HK-2 (cell line): ENCODE data around the gene LDAH.
A peak's percentile ranks its signal among the peaks of the same experiment; 100 is the strongest.

ENCODE experiments used
- DNase-seq: peaks from one replicate; pipeline ENCODE4 v3.0.0-alpha.2; 2018; ENCODE audit not compliant: unreplicated experiment

The LDAH gene

DNA sequence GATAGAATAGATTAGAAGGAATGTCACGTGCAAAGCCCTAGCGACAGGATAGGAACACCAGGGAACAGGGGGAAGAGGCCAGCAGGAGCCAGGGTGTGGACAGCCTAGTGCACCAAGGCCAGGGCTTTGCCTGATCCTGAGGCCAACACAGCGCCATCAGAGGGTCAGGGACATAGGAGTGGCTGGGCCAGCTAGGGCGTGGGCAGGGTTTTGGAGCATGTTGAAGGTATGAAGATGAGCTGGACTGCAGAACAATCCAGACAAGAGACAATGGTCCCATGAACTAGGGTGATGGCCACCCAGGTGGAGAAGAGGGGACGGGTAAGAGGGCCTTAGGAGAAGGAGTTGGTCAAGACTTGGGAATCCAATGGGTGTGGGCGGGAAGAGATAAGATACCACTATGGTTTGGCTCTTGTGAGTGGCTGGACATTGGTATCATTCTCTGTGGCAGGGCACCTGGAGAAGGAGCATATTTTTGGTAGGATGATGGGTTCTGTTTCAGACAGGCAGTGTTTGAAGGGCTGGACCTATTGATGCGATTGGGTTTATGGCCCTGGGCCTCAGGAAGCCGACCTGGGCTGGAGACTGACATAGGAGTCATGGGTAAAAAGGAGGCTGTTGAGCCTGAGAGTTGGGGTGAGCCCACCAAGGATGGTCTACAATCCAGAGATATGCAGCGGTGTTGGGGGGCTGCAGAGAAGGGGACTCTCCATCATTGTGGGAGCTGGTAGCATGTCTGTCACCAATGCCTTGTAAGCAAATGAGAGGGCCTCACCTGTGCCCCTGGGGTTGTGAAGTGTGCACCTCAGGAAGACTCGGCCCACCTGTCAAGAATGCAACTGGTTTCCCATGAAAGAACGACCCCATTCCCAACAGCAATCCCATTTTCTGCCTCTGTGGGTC lies 170.0 kb downstream of the LDAH start:
- no peak for DNase-seq

DNA sequence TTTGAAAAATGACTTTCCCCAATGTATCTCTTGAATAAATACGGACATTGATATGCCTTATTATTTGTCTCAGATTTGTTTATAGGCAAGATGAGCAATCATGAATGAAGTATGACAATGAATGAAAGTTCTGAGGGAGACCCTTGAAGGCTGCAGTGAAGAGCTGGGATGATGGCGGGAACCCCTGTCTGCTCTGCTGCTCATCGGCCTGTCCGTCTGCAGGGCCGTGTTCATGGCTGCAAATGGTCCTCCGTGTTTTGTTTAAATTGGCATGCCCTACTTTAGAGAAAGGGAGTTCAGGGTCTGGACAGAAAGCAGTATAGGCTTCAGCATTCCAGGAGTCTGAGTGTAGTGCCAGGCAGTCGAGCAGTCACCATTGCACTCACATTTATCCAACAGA lies 170.8 kb downstream of the LDAH start:
- no peak for DNase-seq

DNA sequence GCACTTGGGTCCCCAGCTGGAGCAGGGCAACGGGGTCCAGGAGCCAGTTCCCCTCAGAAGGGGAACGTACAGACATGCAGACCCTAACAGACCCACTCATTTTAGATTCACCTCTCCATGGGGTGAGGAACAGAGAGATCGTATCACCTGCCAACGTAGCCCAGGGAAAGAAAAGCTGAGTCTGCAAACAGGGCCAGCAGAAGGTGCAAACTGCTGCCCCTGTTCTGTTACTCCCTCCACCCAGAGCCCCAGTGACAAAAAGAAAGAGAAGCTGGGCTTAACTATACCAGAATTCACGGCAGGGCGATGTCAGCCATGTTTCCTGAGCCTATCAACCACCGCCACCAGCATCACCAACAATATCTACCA lies 171.2 kb downstream of the LDAH start:
- DNase-seq = no peak

DNA sequence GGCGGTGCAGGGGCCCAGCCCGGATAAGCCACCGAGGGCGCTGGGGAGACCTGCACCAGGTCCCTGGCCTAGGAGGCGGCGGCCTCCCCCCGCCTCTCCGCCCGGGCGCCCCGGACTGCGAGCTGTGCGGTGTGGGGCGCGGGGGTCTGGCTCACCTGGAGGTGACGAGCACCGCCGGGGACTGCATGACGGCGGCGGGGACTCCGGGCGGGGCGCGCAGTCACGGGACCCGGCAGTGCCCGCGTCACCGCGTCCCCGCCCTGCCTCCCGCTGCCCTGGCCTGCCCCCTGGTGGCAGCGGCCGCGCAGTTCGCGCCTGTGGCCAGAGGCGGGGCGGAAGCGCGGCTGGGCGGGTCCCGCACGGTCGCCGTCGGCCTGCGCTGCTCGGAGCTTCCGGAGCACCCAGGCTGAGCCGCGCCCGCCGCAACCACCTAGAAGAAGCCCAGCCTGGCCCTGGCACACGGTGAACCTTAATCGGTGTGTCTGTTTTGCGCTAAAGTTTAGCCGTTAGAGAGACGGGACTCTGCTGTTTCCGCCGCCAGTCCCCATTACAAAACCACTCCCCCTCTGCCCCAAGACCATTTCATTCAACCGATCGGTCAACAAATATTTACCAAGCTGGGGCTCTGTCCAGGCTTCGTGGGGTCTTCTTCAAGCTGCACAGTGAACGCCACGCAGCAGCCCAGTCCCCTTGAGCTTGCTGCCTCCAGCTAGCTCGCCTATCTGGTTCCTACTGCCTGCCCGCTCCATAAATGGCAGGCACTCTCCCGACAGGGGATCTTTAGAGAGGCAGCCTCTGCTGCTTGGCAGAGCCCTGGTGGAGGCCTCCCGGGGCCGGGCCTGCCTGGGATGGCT lies 171.8 kb downstream of the LDAH start, which contains the start of gene HS1BP3:
Gene HS1BP3 (minus strand): TSS at position 222 of the 854 bp plus-strand sequence. CDS start 35 bp downstream, at position 187.
- peak; percentile 85 for DNase-seq

DNA sequence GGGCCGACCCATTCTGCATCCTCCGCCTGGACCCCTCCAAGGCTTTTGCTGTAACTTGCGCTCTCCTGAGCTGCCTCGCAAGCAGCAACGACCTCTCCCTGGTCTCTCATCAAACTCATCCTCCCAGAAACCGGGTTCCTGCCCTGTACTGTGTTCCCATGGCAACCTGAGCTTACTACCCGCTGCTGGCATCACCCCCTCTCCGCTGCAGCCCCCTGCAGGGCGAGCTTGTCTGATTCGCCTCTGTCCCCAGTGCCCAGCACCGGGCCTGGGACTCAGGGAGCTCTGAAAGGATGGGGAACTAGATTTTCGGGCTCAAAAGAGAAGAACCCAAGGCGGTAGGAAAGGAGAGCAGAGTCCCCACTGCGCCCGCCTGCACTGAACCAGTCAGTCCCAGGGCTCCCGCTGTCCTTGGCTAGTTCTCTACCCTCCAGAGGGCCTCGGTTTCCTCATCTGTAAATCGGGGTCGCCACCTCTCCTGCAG lies 172.5 kb downstream of the LDAH start:
- no peak for DNase-seq

DNA sequence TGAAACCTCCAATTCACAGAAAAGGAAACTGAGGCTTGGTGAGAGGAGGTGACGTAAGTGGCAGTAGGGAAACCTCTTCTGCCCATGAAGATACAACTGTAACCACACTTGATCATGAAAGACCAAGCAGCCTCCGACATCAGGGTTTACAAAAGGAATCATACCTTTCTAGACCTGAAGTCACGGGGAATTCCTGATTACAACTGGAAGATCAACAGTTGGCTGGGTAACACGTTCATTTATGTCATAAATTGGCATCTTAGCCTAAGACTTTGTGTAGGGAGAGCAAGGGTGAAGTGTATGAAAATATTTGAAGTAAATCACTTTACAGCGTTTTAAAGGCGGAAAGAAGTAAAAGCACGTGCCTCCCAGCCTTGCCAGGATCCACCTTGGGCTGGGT lies 172.9 kb downstream of the LDAH start:
- no peak for DNase-seq

DNA sequence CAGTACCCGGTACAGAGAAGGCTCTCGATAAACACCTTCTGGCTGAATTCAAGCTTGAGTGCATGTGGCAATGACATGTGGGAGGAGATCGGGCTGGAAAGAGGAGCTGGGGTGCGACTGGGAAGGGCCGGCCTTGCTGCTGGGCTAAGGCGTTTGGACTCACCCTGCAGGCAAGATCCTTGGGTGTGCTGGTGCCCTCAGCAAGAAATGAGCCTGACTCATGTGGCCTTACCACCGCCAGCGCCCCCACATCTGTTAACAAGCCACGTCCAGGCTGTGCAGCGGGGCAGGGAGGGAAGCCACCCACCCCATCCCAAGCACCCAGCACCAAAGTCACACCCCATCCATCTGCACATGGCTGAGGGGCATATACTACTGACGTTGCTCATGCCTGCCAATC lies 173.3 kb downstream of the LDAH start:
- no peak for DNase-seq

DNA sequence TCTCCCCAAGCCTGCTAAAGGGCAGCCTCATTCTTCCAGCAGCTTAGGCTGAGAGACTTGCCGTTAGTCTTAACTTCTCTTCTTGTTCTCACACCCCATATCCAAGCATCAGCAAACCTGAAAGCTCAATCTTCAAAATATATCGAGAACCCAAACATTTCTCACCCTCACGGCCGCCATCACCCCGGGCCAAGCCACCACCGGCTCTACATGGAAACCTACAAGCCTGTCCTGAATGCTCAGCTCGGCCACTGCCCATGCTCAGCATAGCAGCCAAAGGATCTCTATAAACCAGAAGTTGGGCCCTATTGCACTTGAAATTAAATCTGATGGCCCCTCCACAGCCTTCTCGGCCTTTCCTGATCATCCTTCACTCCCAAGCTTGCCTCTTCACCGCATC lies 174.1 kb downstream of the LDAH start:
- DNase-seq = no peak

DNA sequence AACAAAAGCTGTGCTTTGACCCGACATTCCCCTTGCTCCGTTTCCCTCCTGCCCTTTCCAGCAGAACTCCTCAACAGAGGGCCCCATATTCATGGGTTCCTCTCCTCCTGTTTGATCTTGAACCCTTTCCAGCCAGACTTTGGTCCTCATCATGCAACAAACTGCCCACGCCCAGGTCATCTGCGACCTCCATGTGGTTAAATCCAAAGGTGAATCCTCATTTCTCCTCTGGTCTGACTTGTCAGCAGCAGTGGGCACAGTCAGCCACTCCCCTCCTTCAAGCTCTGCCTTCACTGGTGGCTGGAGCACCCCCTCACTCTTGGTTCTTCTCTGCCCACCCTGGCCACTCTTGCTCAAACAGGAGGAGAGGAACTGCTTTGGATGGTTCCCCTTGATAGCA lies 174.7 kb downstream of the LDAH start:
- DNase-seq = no peak

DNA sequence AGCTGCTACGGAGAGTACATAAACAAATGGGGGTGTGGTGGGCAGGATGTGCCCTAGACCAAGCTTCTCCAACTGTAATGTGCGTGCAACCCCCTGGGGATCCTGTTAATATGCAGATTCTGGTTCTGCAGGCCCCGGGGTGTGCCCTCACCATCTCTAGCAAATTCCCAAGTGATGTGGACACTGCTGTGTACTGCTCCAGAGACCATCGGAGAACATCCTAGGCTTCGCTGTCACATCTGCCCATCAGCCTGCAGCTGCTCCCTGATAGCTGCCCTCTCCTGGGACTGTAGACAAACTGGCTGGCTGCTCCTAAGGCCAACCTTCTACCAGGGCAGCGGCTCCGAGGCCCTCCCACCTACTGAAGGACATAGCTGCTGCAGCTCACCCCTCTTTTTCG lies 175.2 kb downstream of the LDAH start:
- no peak for DNase-seq

DNA sequence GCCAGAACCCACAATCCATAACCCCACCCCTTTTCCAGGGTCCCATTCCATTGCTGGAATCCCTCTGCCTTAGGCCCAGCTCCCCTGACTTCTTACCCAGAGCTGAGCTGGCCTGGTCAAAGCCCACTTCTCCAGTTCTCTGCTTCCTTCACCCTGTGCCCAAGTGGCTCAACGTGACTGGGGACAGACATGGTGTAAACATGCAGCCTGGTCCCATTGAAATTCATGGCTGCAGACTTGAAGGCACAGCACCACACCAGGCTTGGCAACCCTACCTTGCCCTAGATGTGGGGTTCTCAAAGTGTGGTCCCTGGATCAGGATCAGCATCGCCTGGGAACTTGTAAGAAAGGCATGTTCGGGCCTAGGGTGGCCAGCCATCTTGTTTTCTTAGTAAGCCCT lies 175.7 kb downstream of the LDAH start:
- DNase-seq = no peak

DNA sequence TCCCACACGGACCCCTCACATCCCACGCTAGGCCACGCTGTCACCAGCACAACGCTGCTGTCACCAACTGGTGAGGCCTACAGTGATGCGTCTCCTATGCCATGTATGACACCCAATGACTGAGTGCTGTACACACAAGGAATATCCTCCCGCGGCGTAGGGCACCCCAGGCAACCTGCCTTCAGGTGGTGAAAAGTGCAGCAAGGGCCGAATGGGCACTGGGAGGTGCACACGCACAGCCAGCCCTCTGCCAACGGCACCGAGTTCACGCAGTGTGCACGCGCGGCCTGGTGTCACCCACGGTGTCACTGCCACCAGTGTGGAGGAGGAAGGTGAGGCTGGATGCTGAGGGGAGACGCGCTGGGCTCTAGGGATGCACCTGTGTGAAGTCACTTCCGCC lies 176.5 kb downstream of the LDAH start:
- DNase-seq = no peak

DNA sequence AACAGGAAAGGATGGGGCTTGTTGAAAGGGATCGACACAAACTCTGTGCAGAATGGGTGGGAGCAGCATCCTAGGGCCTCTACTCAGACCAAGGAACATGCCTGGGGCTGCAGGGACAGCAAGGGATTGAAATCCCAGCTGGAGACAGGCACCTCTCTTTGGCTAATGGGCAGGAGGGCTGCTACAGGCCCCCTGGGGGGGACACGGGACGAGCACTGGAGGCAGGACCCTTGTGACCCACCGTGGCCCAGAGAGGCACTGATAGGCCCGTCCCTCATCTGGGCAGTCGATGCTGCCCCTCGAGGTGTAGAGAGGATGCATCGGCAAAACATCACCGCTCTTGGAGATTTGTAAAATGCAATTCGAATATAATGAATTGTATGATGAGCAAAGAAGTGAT lies 177.1 kb downstream of the LDAH start:
- DNase-seq = no peak

DNA sequence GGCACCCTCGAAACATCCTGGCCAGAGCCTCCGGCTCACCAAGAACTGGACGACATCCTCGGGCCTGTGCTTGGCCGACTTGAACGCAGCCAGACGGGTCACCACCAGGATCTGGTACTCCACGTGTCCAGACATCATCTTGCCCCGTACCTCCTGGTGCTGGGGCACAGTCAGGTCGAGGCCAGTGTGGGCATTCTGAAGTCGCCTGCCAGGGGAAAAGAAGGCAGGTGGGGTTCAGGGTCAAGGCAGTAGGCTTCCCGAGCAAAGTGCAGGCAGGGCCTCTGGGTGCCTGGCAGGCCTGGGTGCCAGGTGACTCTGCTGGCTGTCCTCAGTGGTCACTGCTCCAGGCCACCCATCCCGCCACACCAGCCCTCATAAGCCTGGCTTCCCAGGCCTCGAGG lies 177.6 kb downstream of the LDAH start:
- no peak for DNase-seq

DNA sequence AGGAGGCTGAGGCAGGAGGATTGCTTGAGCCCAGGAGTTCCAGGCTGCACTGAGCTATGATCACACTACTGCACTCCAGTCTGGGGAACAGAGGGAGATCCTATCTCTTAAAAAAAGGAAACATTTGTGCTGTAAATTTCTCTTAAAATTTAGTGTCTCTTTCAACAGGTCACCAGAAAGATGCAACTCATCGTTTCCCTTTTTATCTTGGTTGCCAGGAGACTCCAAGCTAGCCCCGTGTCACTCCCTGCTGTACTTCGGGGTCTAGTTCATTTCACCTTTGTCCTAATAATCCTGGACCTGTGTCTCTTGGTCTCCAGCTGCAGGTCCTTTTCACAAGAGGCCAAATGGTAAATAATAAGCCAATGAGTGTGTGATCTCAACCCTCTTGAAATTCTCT lies 179.1 kb downstream of the LDAH start:
- no peak for DNase-seq

DNA sequence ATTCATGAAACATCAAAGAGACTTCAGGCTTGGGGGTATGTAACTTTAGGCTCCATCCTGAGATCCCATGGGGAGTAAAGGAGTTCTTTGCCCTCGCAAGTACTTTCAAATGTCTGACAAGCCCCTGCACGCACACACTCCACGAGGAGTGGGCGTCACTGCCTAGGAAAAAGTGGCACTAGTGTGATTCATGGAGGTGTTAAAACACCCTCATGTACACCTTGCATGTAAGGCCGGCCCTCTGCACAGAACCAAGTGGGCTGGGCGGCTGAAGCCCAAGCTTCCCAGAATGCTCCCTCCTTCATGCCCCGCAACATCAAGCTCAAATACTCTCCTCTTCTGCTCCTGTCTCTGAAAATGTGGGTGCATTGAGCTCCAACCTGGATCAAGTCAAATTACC lies 179.8 kb downstream of the LDAH start:
- DNase-seq = no peak

DNA sequence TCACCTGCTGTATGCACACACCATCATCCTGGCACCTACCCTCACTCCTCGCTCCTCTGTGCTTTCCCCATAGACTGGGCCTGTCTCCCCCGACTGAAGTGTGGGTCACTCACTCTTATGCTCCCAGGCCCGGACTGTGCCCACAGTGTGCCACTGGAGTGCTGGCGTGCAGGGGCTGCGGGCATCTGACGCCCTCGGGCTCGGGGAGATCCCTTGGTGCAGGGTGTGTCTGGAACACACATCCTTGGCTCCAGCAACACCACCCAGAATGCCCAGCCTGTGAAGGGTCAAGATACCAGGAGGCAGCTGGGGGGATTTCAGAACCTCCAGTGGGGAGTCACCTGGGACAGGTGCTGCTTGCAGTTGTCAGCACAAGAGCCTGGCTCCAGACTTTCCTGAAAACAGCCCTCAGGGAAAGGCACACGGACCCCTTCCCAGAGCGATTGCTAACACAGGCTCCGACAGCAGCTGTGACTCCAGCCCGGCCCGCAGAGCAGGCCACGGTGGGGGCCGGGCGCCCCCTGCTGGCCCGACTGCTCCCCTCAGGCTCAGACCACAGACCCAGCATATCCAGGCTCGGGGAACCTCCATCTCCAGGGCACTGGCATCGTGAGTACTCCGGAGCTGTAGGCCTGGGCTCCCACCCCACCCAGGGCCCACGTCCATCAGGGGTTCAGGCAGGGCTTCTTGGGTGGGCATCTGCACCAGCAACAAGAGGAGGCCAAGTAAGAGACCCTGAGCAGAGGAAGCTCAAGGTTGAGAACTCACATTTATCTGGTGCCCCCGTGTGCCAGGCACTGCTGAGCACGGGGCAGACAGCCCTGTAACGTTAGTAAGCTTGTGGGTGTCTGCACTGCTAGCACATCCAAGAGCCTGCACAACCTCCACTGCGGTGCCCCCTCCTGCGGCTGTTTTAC lies 180.6 kb downstream of the LDAH start:
- peak; percentile 87 for DNase-seq

DNA sequence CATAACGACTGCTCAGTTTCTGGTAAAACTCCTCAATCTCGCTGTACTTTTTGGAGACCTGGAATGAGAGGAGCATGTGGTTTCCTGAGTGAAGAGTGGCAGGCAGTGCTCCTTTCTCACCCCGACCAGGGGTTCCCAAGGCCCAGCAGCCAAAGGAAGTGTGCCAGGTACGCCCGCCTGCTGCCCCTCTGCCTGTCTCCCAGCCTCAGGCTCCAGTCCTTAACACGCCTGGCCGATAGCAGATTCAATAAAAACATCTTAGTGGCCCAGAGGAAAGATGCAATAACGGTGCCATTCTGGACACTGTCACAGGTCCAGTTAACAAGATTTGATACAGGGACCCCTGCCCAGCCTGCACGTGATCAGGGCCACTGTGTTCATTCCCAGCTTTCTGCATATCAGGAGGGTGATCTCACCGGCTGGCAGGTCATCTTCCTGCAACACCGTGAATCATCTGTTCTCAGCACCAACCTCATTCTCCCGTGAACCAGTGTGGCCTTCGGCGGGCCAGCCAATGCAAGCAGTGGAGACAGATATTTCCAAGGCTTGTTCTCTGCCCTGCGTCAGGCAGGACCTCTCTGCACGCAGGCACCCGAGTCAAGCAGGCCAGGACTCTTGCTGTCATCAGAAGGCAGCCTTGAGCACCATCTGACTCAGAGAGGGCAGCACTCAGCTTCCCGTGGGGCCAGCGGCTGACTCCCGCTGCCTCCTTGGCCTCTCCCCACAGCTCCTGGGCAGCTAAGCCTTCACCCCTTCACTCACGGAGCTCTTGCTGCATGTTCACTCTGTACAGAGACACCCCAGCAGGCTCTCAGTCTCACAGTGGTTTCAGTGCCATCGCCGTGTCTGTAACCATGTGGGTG lies 181.5 kb downstream of the LDAH start:
- peak; percentile 90 for DNase-seq

DNA sequence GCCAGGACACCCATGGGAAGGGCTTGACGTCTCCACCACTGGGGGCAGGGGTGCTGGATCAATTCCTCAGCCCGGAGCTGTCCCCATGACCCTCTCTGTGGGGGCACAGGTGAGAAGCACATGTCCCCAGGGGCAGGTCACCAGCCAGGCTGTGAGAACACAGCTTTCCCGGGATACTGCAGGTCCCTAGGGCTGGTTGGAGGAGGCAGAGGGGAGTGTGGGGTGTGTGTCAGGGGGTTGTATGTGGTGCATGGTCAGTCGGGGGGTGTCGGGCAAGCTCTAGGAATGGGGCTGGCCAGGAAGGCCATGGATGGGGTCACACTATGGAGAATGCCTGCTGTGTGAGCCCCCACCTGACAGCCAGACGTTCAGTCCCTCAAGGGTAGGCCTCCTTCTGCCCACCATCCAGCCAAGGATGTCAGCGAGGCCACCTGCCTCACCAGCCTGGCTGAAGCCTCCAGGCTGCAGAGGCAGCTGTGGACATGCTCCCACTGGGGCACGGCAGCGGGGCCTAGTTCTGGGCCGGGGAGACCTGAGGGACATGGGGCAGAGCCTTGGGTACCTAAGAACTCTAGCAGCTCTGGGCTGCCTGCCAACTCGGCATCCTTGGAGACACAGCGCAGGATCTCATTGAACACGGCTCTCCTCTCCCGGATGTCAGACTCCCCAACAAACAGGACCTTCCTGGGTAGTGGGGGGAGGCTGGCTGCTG lies 182.3 kb downstream of the LDAH start:
- no peak for DNase-seq
